ENCODE data around the gene SBF2. TPM values are rescaled to one million over a fixed set of nuclear protein-coding genes. Genes with fewer than 3 reads are reported as not detected.

SBF2 gene
- total RNA-seq, 5 donors from 2014 or later (not counting 1 experiment from before 2014, with no cell fraction given), result 9.5 to 23.5 (median 13.0) TPM

DNA sequence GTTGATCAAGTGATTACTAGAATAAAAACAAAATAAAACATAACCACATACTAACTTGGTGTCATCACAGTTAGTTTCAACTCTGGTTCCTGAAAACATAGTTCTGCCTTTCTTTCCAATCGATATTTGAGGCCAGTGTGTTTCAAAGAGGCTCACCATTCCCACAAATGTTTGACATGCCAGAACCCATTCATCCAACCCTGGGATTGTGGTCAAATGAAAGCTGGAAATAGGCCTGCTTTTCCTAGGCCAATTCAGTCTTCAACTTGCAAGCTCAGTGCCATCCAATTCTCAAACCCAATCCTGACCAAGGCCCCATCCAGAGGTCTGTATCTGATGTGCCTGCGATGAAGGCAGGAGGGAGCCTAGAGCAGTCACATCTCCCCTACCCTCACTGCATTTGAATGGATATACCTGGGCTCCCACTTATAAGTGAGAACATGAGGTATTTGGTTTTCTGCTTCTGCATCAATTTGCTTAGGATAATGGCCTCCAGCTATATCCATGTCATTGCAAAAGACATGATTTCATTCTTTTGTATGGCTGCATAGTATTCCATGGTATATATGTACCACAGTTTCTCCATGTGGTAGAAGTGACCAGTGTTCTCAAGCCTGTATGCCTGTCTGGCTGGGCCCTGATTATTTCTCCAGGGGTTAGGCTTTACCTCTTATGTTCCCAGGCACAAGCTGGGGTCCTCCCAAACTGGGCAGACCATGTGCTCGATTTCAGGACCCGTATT, 486.9 kb downstream of the SBF2 start:
- no peaks in the 10 kb centered on the region for H3K4me1 ChIP-seq (ENCODE audit: control insufficient read depth in 1 of 2, extremely low read depth in 1 of 2, insufficient read depth in 2 of 2, low read length in 2 of 2)
- 100% methylated on average over 3 of the region's 4 CpGs for WGBS (ENCODE audit: insufficient coverage)
- no peak overlapping the region for H3K27ac ChIP-seq (ENCODE audit: low read length)
- H3K36me3 ChIP-seq (ENCODE audit: control insufficient read depth in 2 of 2, extremely low read depth in 1 of 2, insufficient read depth in 1 of 2, low read length in 1 of 2), result no peaks in the 10 kb centered on the region
- ATAC-seq (replicated peaks in 1 of 4), result no peak
- peaks cover 55% of the 10 kb centered on the region for H3K36me3 Mint-ChIP-seq
- ChIA-PET POLR2A (no interaction called here), CTCF (interaction anchor here in 1 of 2 donors (0.6 kb wide), 1 partner anchor 441 kb away, joined by 3 read pairs; no protein-coding TSS in a partner anchor)
- no peak overlapping the region for H3K27ac Mint-ChIP-seq
- no peak for DNase-seq
- H3K4me3 Mint-ChIP-seq, result no peak overlapping the region
- H3K27me3 Mint-ChIP-seq, result no peaks in the 10 kb centered on the region
- no peaks in the 10 kb centered on the region for H3K27me3 ChIP-seq (replicated peaks in 1 of 2; ENCODE audit: control insufficient read depth in 2 of 2, extremely low read depth in 1 of 2, insufficient read depth in 2 of 2, low read length in 1 of 2)
- H3K9me3 ChIP-seq, result no peaks in the 10 kb centered on the region
- no peak overlapping the region for H3K4me3 ChIP-seq (ENCODE audit: control insufficient read depth in 1 of 2, extremely low read depth in 1 of 2, low read length in 1 of 2)
- no peaks in the 10 kb centered on the region for H3K4me1 Mint-ChIP-seq
- H3K9me3 Mint-ChIP-seq, result no peaks in the 10 kb centered on the region

DNA sequence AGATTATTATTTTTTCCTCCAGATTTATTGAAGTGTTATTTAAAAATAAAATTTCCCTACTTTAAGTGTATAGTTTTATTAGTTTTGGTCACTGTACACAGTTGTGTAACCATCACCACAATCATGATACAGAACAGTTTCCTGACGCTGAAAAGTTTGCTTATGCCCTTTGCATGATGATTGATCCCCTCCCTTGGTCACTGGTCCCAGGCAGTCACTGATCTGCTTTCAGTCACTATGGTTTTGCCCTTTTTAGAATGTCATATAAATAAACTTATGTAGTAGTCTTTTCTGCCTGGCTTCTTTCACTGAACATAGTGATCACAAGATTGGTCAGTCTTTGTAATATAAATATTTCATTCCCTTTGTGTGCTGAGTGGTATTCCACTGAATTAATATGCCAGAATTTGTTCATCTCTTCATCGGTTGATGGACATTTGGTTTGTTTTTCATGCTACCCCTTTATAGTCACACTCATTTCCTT, 489.6 kb downstream of the SBF2 start:
- WGBS (ENCODE audit: insufficient coverage), result no CpG with 5 or more reads among the region's 2 CpGs
- Histone ChIP-seq H3K9me3 (no peaks in the 10 kb centered on the region), H3K4me1 (ENCODE audit: control insufficient read depth in 1 of 2, extremely low read depth in 1 of 2, insufficient read depth in 2 of 2, low read length in 2 of 2) (no peaks in the 10 kb centered on the region), H3K4me3 (ENCODE audit: control insufficient read depth in 1 of 2, extremely low read depth in 1 of 2, low read length in 1 of 2) (no peak overlapping the region), H3K27me3 (replicated peaks in 1 of 2; ENCODE audit: control insufficient read depth in 2 of 2, extremely low read depth in 1 of 2, insufficient read depth in 2 of 2, low read length in 1 of 2) (no peaks in the 10 kb centered on the region), H3K36me3 (ENCODE audit: control insufficient read depth in 2 of 2, extremely low read depth in 1 of 2, insufficient read depth in 1 of 2, low read length in 1 of 2) (no peaks in the 10 kb centered on the region), H3K27ac (ENCODE audit: low read length) (no peak overlapping the region)
- Mint-ChIP-seq H3K27me3 (no peaks in the 10 kb centered on the region), H3K4me1 (no peaks in the 10 kb centered on the region), H3K9me3 (no peaks in the 10 kb centered on the region), H3K27ac (no peak overlapping the region), H3K4me3 (no peak overlapping the region), H3K36me3 (peaks cover 40% of the 10 kb centered on the region)
- CTCF ChIA-PET, result interaction anchor here in 1 of 2 donors (0.7 kb wide), 1 partner anchor 286 kb away, joined by 5 read pairs; no protein-coding TSS in a partner anchor
- POLR2A ChIA-PET, result no interaction called here
- no peak for DNase-seq
- no peak for ATAC-seq (replicated peaks in 1 of 4)

- H3K27ac Mint-ChIP-seq, result no peak overlapping the region
- Histone ChIP-seq H3K9me3 (no peaks in the 10 kb centered on the region), H3K27me3 (replicated peaks in 1 of 2; ENCODE audit: control insufficient read depth in 2 of 2, extremely low read depth in 1 of 2, insufficient read depth in 2 of 2, low read length in 1 of 2) (no peaks in the 10 kb centered on the region), H3K36me3 (ENCODE audit: control insufficient read depth in 2 of 2, extremely low read depth in 1 of 2, insufficient read depth in 1 of 2, low read length in 1 of 2) (no peaks in the 10 kb centered on the region), H3K4me3 (ENCODE audit: control insufficient read depth in 1 of 2, extremely low read depth in 1 of 2, low read length in 1 of 2) (no peak overlapping the region), H3K27ac (ENCODE audit: low read length) (no peak overlapping the region), H3K4me1 (ENCODE audit: control insufficient read depth in 1 of 2, extremely low read depth in 1 of 2, insufficient read depth in 2 of 2, low read length in 2 of 2) (no peaks in the 10 kb centered on the region)
- CTCF ChIA-PET, result interaction anchor here (0.6 to 0.7 kb wide), 2 partner anchors 12 to 255 kb away, joined by 3 read pairs; no protein-coding TSS in a partner anchor
- no peaks in the 10 kb centered on the region for H3K9me3 Mint-ChIP-seq
- peaks cover 41% of the 10 kb centered on the region for H3K36me3 Mint-ChIP-seq
- DNase-seq, result no peak
- POLR2A ChIA-PET, result no interaction called here
- WGBS (ENCODE audit: insufficient coverage), result 71% methylated on average over 2 of the region's 5 CpGs
- H3K27me3 Mint-ChIP-seq, result no peaks in the 10 kb centered on the region
- no peak overlapping the region for H3K4me3 Mint-ChIP-seq
- ATAC-seq (replicated peaks in 1 of 4), result no peak
- H3K4me1 Mint-ChIP-seq, result no peaks in the 10 kb centered on the region
Observed at GRCh38 chr11:9803685-9804418, 490.2 kb downstream of the SBF2 start.

- Histone ChIP-seq H3K27me3 (replicated peaks in 1 of 2; ENCODE audit: control insufficient read depth in 2 of 2, extremely low read depth in 1 of 2, insufficient read depth in 2 of 2, low read length in 1 of 2) (no peaks in the 10 kb centered on the region), H3K4me3 (ENCODE audit: control insufficient read depth in 1 of 2, extremely low read depth in 1 of 2, low read length in 1 of 2) (no peak overlapping the region), H3K9me3 (no peaks in the 10 kb centered on the region), H3K36me3 (ENCODE audit: control insufficient read depth in 2 of 2, extremely low read depth in 1 of 2, insufficient read depth in 1 of 2, low read length in 1 of 2) (no peaks in the 10 kb centered on the region), H3K4me1 (ENCODE audit: control insufficient read depth in 1 of 2, extremely low read depth in 1 of 2, insufficient read depth in 2 of 2, low read length in 2 of 2) (no peaks in the 10 kb centered on the region), H3K27ac (ENCODE audit: low read length) (no peak overlapping the region)
- H3K27ac Mint-ChIP-seq, result no peak overlapping the region
- no peaks in the 10 kb centered on the region for H3K27me3 Mint-ChIP-seq
- H3K4me1 Mint-ChIP-seq, result no peaks in the 10 kb centered on the region
- ChIA-PET POLR2A (no interaction called here), CTCF (interaction anchor here in 1 of 2 donors (1.0 kb wide), 1 partner anchor 59 kb away, joined by 5 read pairs; no protein-coding TSS in a partner anchor)
- no peak overlapping the region for H3K4me3 Mint-ChIP-seq
- H3K36me3 Mint-ChIP-seq, result peaks cover 28% of the 10 kb centered on the region
- DNase-seq (no peak), ATAC-seq (replicated peaks in 1 of 4) (no peak)
- H3K9me3 Mint-ChIP-seq, result no peaks in the 10 kb centered on the region
- 89% methylated on average over 1 of the region's 3 CpGs for WGBS (ENCODE audit: insufficient coverage)
Observed at GRCh38 chr11:9802291-9802861, 491.6 kb downstream of the SBF2 start.

DNA sequence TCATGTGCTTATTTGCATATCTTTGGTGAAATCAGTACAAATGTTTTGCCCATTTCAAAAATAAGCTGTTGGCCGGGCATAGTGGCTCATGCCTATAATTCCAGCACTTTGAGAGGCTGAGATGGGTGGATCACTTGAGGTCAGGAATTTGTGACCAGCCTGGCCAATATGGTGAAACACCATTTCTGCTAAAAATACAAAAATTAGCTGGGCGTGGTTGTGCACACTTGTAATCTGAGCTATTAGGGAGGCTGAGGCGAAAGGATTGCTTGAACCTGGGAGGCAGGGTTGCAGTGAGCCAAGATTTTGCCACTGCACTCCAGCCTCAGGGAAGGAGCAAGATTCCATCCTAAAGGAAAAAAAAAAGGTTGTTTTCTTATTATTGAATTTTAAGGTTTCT, 494.1 kb downstream of the SBF2 start:
- no peak overlapping the region for H3K4me3 Mint-ChIP-seq
- ATAC-seq (replicated peaks in 1 of 4) (no peak), DNase-seq (no peak)
- WGBS (ENCODE audit: insufficient coverage), result 96% methylated on average over 3 of the region's 3 CpGs
- Histone ChIP-seq H3K36me3 (ENCODE audit: control insufficient read depth in 2 of 2, extremely low read depth in 1 of 2, insufficient read depth in 1 of 2, low read length in 1 of 2) (no peaks in the 10 kb centered on the region), H3K4me3 (ENCODE audit: control insufficient read depth in 1 of 2, extremely low read depth in 1 of 2, low read length in 1 of 2) (no peak overlapping the region), H3K27ac (ENCODE audit: low read length) (no peak overlapping the region), H3K9me3 (no peaks in the 10 kb centered on the region), H3K27me3 (replicated peaks in 1 of 2; ENCODE audit: control insufficient read depth in 2 of 2, extremely low read depth in 1 of 2, insufficient read depth in 2 of 2, low read length in 1 of 2) (no peaks in the 10 kb centered on the region), H3K4me1 (ENCODE audit: control insufficient read depth in 1 of 2, extremely low read depth in 1 of 2, insufficient read depth in 2 of 2, low read length in 2 of 2) (no peaks in the 10 kb centered on the region)
- ChIA-PET CTCF (no interaction called here), POLR2A (no interaction called here)
- H3K9me3 Mint-ChIP-seq, result no peaks in the 10 kb centered on the region
- peaks cover 20% of the 10 kb centered on the region for H3K36me3 Mint-ChIP-seq
- no peak overlapping the region for H3K27ac Mint-ChIP-seq
- no peaks in the 10 kb centered on the region for H3K4me1 Mint-ChIP-seq
- no peaks in the 10 kb centered on the region for H3K27me3 Mint-ChIP-seq

DNA sequence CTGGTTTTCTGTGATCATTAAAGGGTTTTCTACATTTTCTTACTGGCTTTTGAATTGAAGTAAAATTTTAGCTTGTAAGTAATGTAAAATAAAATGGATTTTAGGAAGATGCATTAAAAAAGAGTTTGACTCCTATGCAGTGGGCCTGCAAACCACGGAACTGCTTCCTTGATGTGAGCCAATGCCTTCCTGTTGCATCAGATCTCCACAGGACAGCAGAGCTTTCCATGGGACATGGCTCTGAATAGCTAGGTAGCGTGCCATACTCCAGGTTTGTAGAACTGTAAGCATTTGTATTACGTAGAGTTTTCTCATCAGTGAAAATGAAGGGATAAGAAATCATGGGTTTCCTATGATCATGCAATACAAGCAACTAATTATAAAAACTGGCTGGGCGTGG, 496.7 kb downstream of the SBF2 start:
- no peaks in the 10 kb centered on the region for H3K4me1 ChIP-seq (ENCODE audit: control insufficient read depth in 1 of 2, extremely low read depth in 1 of 2, insufficient read depth in 2 of 2, low read length in 2 of 2)
- Mint-ChIP-seq H3K36me3 (peaks cover 18% of the 10 kb centered on the region), H3K27ac (no peak overlapping the region), H3K4me1 (no peaks in the 10 kb centered on the region), H3K27me3 (no peaks in the 10 kb centered on the region), H3K4me3 (no peak overlapping the region), H3K9me3 (no peaks in the 10 kb centered on the region)
- no peak for DNase-seq
- H3K27me3 ChIP-seq (replicated peaks in 1 of 2; ENCODE audit: control insufficient read depth in 2 of 2, extremely low read depth in 1 of 2, insufficient read depth in 2 of 2, low read length in 1 of 2), result no peaks in the 10 kb centered on the region
- no peaks in the 10 kb centered on the region for H3K9me3 ChIP-seq
- no peaks in the 10 kb centered on the region for H3K36me3 ChIP-seq (ENCODE audit: control insufficient read depth in 2 of 2, extremely low read depth in 1 of 2, insufficient read depth in 1 of 2, low read length in 1 of 2)
- ATAC-seq (replicated peaks in 1 of 4), result no peak
- H3K27ac ChIP-seq (ENCODE audit: low read length), result no peak overlapping the region
- no peak overlapping the region for H3K4me3 ChIP-seq (ENCODE audit: control insufficient read depth in 1 of 2, extremely low read depth in 1 of 2, low read length in 1 of 2)
- ChIA-PET CTCF (no interaction called here), POLR2A (no interaction called here)
- WGBS (ENCODE audit: insufficient coverage), result 80% methylated on average over 1 of the region's 4 CpGs
